Breast epithelium (tissue), 3 donors: ENCODE data around the gene CLDND1.

Experiments used
- CTCF ChIP-seq, 3 donors: fragments of 450-650 bp; IDR thresholded peaks; one replicate each; pipeline ENCODE4 v1.5.1; 2016 to 2017; ENCODE audit warnings: antibody characterized with exemption in 3 of 3, mild to moderate bottlenecking in 3 of 3, moderate library complexity in 3 of 3
- POLR2A ChIP-seq: fragments of 450-650 bp; IDR thresholded peaks from one replicate; pipeline ENCODE4 v1.6.1; 2016; ENCODE audit warnings: antibody characterized with exemption, mild to moderate bottlenecking, moderate library complexity

GRCh38 chr3:98482717-98483482 lies 39.8 kb downstream of the CLDND1 start:
- no peak for TF ChIP-seq POLR2A
- TF ChIP-seq CTCF (IDR thresholded peaks at IDR 0.05): no peak
